Mesodermal cell (in vitro differentiated cells): ENCODE data around the gene PRTFDC1.
A peak's percentile ranks its signal among the peaks of the same experiment; 100 is the strongest.
"Not testable (repeated sequence)": the region's sequence is repeated elsewhere in the genome, so short reads cannot be mapped to it uniquely, and the experiment has no call there.

Experiments
- H3K27ac ChIP-seq: 2 replicates; pipeline ENCODE4 v1.7.0; 2013; ENCODE audit warnings: mild to moderate bottlenecking, low read depth, low read length, moderate library complexity; ENCODE audit not compliant: severe bottlenecking
- H3K36me3 ChIP-seq: 2 replicates; pipeline ENCODE4 v1.7.1; 2013; ENCODE audit warnings: mild to moderate bottlenecking, low read length, moderate library complexity; ENCODE audit not compliant: control insufficient read depth, insufficient read depth
- H3K4me1 ChIP-seq: one replicate; pipeline ENCODE4 v1.7.1; 2013; ENCODE audit warnings: mild to moderate bottlenecking, low read length; ENCODE audit not compliant: insufficient read depth, control insufficient read depth, poor library complexity, severe bottlenecking
- H3K4me3 ChIP-seq: 2 replicates; pipeline ENCODE4 v1.7.0; 2013; ENCODE audit warnings: low read length, control low read depth, mild to moderate bottlenecking; ENCODE audit not compliant: insufficient read depth, poor library complexity, severe bottlenecking; ENCODE audit errors: extremely low read depth
- H3K9me3 ChIP-seq: 2 replicates; pipeline ENCODE4 v1.7.1; 2013; ENCODE audit warnings: mild to moderate bottlenecking, low read length, moderate library complexity; ENCODE audit not compliant: control insufficient read depth
- WGBS, 2 experiments: methylation state at CpG; one replicate each; pipeline ENCODE4 v1.1.5; 2013; ENCODE audit warnings: missing lambda C conversion rate in 2 of 2; ENCODE audit not compliant: insufficient coverage in 2 of 2; 5-methylcytosine and 5-hydroxymethylcytosine counted together

Gene PRTFDC1

GRCh38 chr10:24965051-24965450 lies 12.6 kb upstream of the PRTFDC1 start:
- no peak overlapping the region for H3K27ac ChIP-seq
- H3K36me3 ChIP-seq, result no peaks in the 10 kb centered on the region
- H3K9me3 ChIP-seq, result no peaks in the 10 kb centered on the region
- 92% methylated on average over 3 of the region's 3 CpGs; no CpG with 5 or more reads in 1 of the 2 experiments for WGBS, 2 experiments
- no peak overlapping the region for H3K4me3 ChIP-seq
- no peaks in the 10 kb centered on the region for H3K4me1 ChIP-seq

- H3K36me3 ChIP-seq, result no peaks in the 10 kb centered on the region
- H3K4me3 ChIP-seq, result no peak overlapping the region
- WGBS, 2 experiments, result 83 to 100% methylated on average over 1 of the region's 5 CpGs
- no peaks in the 10 kb centered on the region for H3K9me3 ChIP-seq
- H3K27ac ChIP-seq, result no peak overlapping the region
- no peaks in the 10 kb centered on the region for H3K4me1 ChIP-seq
Measured at GRCh38 chr10:24963521-24964041, 11.2 kb upstream of the PRTFDC1 start.

GRCh38 chr10:24962995-24963394 lies 10.6 kb upstream of the PRTFDC1 start:
- Histone ChIP-seq H3K4me1 (no peaks in the 10 kb centered on the region), H3K27ac (no peak overlapping the region), H3K4me3 (no peak overlapping the region), H3K9me3 (no peaks in the 10 kb centered on the region), H3K36me3 (no peaks in the 10 kb centered on the region)
- 100% methylated on average over 1 of the region's 3 CpGs; no CpG with 5 or more reads in 1 of the 2 experiments for WGBS, 2 experiments

GRCh38 chr10:24961582-24961981 lies 9.2 kb upstream of the PRTFDC1 start:
- no CpG with 5 or more reads among the region's 4 CpGs for WGBS, 2 experiments
- no peaks in the 10 kb centered on the region for H3K36me3 ChIP-seq
- no peaks in the 10 kb centered on the region for H3K4me1 ChIP-seq
- H3K4me3 ChIP-seq, result no peak overlapping the region
- no peak overlapping the region for H3K27ac ChIP-seq
- H3K9me3 ChIP-seq, result no peaks in the 10 kb centered on the region

GRCh38 chr10:24959382-24959730 lies 7.0 kb upstream of the PRTFDC1 start:
- Histone ChIP-seq H3K9me3 (no peaks in the 10 kb centered on the region), H3K4me3 (no peak overlapping the region), H3K36me3 (no peaks in the 10 kb centered on the region), H3K4me1 (no peaks in the 10 kb centered on the region), H3K27ac (no peak overlapping the region)
- 67% methylated on average over 1 of the region's 3 CpGs; no CpG with 5 or more reads in 1 of the 2 experiments for WGBS, 2 experiments

- no peaks in the 10 kb centered on the region for H3K4me1 ChIP-seq
- H3K36me3 ChIP-seq, result no peaks in the 10 kb centered on the region
- WGBS, 2 experiments, result 87 to 91% methylated on average over 5 of the region's 5 CpGs
- peak overlapping the region; percentile 24 for H3K27ac ChIP-seq
- no peak overlapping the region for H3K4me3 ChIP-seq
- H3K9me3 ChIP-seq, result no peaks in the 10 kb centered on the region
Measured at GRCh38 chr10:24958721-24959381, 6.4 kb upstream of the PRTFDC1 start.

- Histone ChIP-seq H3K4me1 (no peaks in the 10 kb centered on the region), H3K27ac (peak overlapping the region; percentile 24), H3K4me3 (no peak overlapping the region), H3K9me3 (no peaks in the 10 kb centered on the region), H3K36me3 (no peaks in the 10 kb centered on the region)
- 92% methylated on average over 2 of the region's 4 CpGs; no CpG with 5 or more reads in 1 of the 2 experiments for WGBS, 2 experiments
Measured at GRCh38 chr10:24958091-24958720, 5.8 kb upstream of the PRTFDC1 start.

- not testable (repeated sequence) for H3K27ac ChIP-seq, H3K9me3 ChIP-seq, H3K4me3 ChIP-seq, H3K36me3 ChIP-seq, H3K4me1 ChIP-seq
- 83 to 100% methylated on average over 1 to 3 of the region's 6 CpGs for WGBS, 2 experiments
Measured at GRCh38 chr10:24957624-24958051, 5.2 kb upstream of the PRTFDC1 start.

- Histone ChIP-seq H3K27ac (no peak overlapping the region), H3K36me3 (no peaks in the 10 kb centered on the region), H3K4me1 (no peaks in the 10 kb centered on the region), H3K4me3 (no peak overlapping the region), H3K9me3 (no peaks in the 10 kb centered on the region)
- WGBS, 2 experiments, result 85 to 89% methylated on average over 5 to 9 of the region's 11 CpGs
Measured at GRCh38 chr10:24953675-24954074, 1.3 kb upstream of the PRTFDC1 start.

GRCh38 chr10:24952707-24953645 lies 570 bp upstream of the PRTFDC1 start:
- WGBS, 2 experiments, result 6 to 9% methylated on average over 21 to 37 of the region's 53 CpGs
- Histone ChIP-seq H3K4me3 (peak overlapping the region; percentile 39), H3K36me3 (no peaks in the 10 kb centered on the region), H3K4me1 (no peaks in the 10 kb centered on the region), H3K27ac (peak overlapping the region; percentile 79), H3K9me3 (no peaks in the 10 kb centered on the region)
